Loucy (cell line): ENCODE results near the gene CCND1.

Experiments
- EZH2phosphoT487 ChIP-seq: fragments of 200-600 bp; IDR thresholded peaks from 2 replicates; pipeline ENCODE4 v1.6.1; 2018; ENCODE audit warnings: antibody characterized with exemption, mild to moderate bottlenecking, moderate library complexity, borderline replicate concordance
- TF ChIP-seq, protein P1 (sequence below): fragments of 200-600 bp; sonication (generic); conservative IDR thresholded peaks from 2 replicates; pipeline ENCODE4 v1.5.1; 2014; ENCODE audit warnings: mild to moderate bottlenecking, antibody characterized with exemption, low read length

- no peak for TF ChIP-seq EZH2phosphoT487
- TF ChIP-seq, protein P1, sequence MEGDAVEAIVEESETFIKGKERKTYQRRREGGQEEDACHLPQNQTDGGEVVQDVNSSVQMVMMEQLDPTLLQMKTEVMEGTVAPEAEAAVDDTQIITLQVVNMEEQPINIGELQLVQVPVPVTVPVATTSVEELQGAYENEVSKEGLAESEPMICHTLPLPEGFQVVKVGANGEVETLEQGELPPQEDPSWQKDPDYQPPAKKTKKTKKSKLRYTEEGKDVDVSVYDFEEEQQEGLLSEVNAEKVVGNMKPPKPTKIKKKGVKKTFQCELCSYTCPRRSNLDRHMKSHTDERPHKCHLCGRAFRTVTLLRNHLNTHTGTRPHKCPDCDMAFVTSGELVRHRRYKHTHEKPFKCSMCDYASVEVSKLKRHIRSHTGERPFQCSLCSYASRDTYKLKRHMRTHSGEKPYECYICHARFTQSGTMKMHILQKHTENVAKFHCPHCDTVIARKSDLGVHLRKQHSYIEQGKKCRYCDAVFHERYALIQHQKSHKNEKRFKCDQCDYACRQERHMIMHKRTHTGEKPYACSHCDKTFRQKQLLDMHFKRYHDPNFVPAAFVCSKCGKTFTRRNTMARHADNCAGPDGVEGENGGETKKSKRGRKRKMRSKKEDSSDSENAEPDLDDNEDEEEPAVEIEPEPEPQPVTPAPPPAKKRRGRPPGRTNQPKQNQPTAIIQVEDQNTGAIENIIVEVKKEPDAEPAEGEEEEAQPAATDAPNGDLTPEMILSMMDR, result no peak
Observed at GRCh38 chr11:69645801-69646492, 5.0 kb downstream of the CCND1 start.
